Liver (tissue), 9 donors: ENCODE results near the gene CENPF. TPM values are rescaled to one million over a fixed set of nuclear protein-coding genes. Genes with fewer than 3 reads are reported as not detected.

ENCODE experiments used
- DNase-seq: peaks from one replicate; pipeline ENCODE4 v3.0.0-alpha.2; 2017; ENCODE audit warnings: low spot score
- H3K27ac ChIP-seq, 2 donors: one replicate each; pipeline ENCODE4 v1.7.0; 2013; ENCODE audit warnings: inconsistent platforms in 2 of 2, low read length in 2 of 2, control low read depth in 1 of 2, low read depth in 1 of 2, mild to moderate bottlenecking in 1 of 2
- H3K27me3 ChIP-seq, 4 donors: one replicate each; pipeline versions ENCODE4 v1.6.1 to v1.7.0; 2013; ENCODE audit warnings: low read length in 3 of 4, inconsistent platforms in 1 of 4, mild to moderate bottlenecking in 1 of 4, moderate library complexity in 1 of 4; ENCODE audit not compliant: control insufficient read depth in 4 of 4, insufficient read depth in 4 of 4
- H3K36me3 ChIP-seq, 4 donors: one replicate each; pipeline versions ENCODE4 v1.6.1 to v1.7.0; 2013; ENCODE audit warnings: low read length in 3 of 4, mild to moderate bottlenecking in 3 of 4, low read depth in 1 of 4, moderate library complexity in 1 of 4; ENCODE audit not compliant: control insufficient read depth in 4 of 4, insufficient read depth in 3 of 4
- H3K4me1 ChIP-seq, 4 donors: one replicate each; pipeline versions ENCODE4 v1.6.1 to v1.7.0; 2013; ENCODE audit warnings: low read length in 3 of 4, mild to moderate bottlenecking in 3 of 4, moderate library complexity in 1 of 4; ENCODE audit not compliant: control insufficient read depth in 4 of 4, insufficient read depth in 4 of 4
- H3K4me3 ChIP-seq, 3 donors: one replicate each; pipeline versions ENCODE4 v1.6.1 to v1.7.0; 2013; ENCODE audit warnings: low read length in 3 of 3, control low read depth in 1 of 3, low read depth in 1 of 3, mild to moderate bottlenecking in 1 of 3
- H3K9ac ChIP-seq, 2 donors: one replicate each; pipeline ENCODE4 v1.7.0; 2013; ENCODE audit warnings: low read length in 2 of 2, mild to moderate bottlenecking in 2 of 2, moderate library complexity in 2 of 2, control low read depth in 1 of 2, low read depth in 1 of 2
- H3K9me3 ChIP-seq, 4 donors: one replicate each; pipeline versions ENCODE4 v1.6.1 to v1.7.0; 2013; ENCODE audit warnings: low read length in 3 of 4; ENCODE audit not compliant: control insufficient read depth in 4 of 4
- ATF3 ChIP-seq: IDR thresholded peaks from 2 replicates; pipeline ENCODE4 v1.6.1; 2016; ENCODE audit warnings: antibody characterized with exemption
- CTCF ChIP-seq: fragments of 150-350 bp; IDR thresholded peaks from 2 replicates; pipeline ENCODE4 v1.5.1; 2017; ENCODE audit warnings: improper control_type of control experiment, low read depth, low read length; ENCODE audit not compliant: missing input control
- EGR1 ChIP-seq, 2 donors: IDR thresholded peaks; 2 replicates each; pipeline ENCODE4 v1.6.1; 2016 to 2018; ENCODE audit warnings: antibody characterized with exemption in 2 of 2, low read depth in 2 of 2
- FOXA1 ChIP-seq: IDR thresholded peaks from 2 replicates; pipeline ENCODE4 v1.6.1; 2016; ENCODE audit warnings: antibody characterized with exemption
- FOXA2 ChIP-seq: IDR thresholded peaks from 2 replicates; pipeline ENCODE4 v1.6.1; 2016; ENCODE audit warnings: antibody characterized with exemption
- GABPA ChIP-seq, 2 donors: IDR thresholded peaks in 1 of 2; conservative IDR thresholded peaks in 1 of 2; 2 replicates each; pipeline ENCODE4 v1.6.1; 2016; ENCODE audit warnings: antibody characterized with exemption in 2 of 2, mild to moderate bottlenecking in 1 of 2, moderate library complexity in 1 of 2
- HNF4A ChIP-seq, 2 donors: conservative IDR thresholded peaks; 2 replicates each; pipeline ENCODE4 v1.6.1; 2016; ENCODE audit warnings: antibody characterized with exemption in 2 of 2, mild to moderate bottlenecking in 2 of 2
- HNF4G ChIP-seq: IDR thresholded peaks from 2 replicates; pipeline ENCODE4 v1.6.1; 2016; ENCODE audit warnings: antibody characterized with exemption
- MAX ChIP-seq: IDR thresholded peaks from 2 replicates; pipeline ENCODE4 v1.6.1; 2016; ENCODE audit warnings: antibody characterized with exemption
- NR2F2 ChIP-seq: IDR thresholded peaks from 2 replicates; pipeline ENCODE4 v1.6.1; 2016; ENCODE audit warnings: antibody characterized with exemption
- RAD21 ChIP-seq, 2 donors: IDR thresholded peaks; 2 replicates each; pipeline ENCODE4 v1.6.1; 2016; ENCODE audit warnings: antibody characterized with exemption in 2 of 2, mild to moderate bottlenecking in 2 of 2
- REST ChIP-seq: IDR thresholded peaks from 2 replicates; pipeline ENCODE4 v1.6.1; 2016; ENCODE audit warnings: antibody characterized with exemption, mild to moderate bottlenecking
- RXRA ChIP-seq, 2 donors: IDR thresholded peaks; 2 replicates each; pipeline ENCODE4 v1.6.1; 2017 to 2018; ENCODE audit warnings: antibody characterized with exemption in 2 of 2, mild to moderate bottlenecking in 1 of 2
- TAF1 ChIP-seq: conservative IDR thresholded peaks from 2 replicates; pipeline ENCODE4 v1.6.1; 2016; ENCODE audit warnings: antibody characterized with exemption, mild to moderate bottlenecking
- YY1 ChIP-seq: IDR thresholded peaks from 2 replicates; pipeline ENCODE4 v1.6.1; 2016; ENCODE audit warnings: antibody characterized with exemption, mild to moderate bottlenecking
- ZBTB33 ChIP-seq: IDR thresholded peaks from 2 replicates; pipeline ENCODE4 v1.6.1; 2016; ENCODE audit warnings: antibody characterized with exemption
- WGBS: extraction: QIAGEN DNeasy Blood & Tissue Kit; methylation state at CpG from one replicate; pipeline ENCODE4 v1.1.7; 2013; 5-methylcytosine and 5-hydroxymethylcytosine counted together
- polyA plus RNA-seq, 2 donors: library from polyadenylated mRNA; stranded (reverse) in 1 of 2; unstranded in 1 of 2; fragments of 200-250 nt in 1 of 2; fragments of >200 nt in 1 of 2; fragmentation: Nextera tagmentation in 1 of 2; extraction: Ambion mirVana in 1 of 2; gene quantifications; one replicate each; pipeline versions ENCODE4 v1.2.1 to v1.2.3, GENCODE V29; 2013 to 2015
- total RNA-seq, 2 donors: library from RNA; depleted of rRNA; stranded (reverse); fragments of >200 nt; gene quantifications; one replicate each; pipeline ENCODE4 v1.2.3, GENCODE V29; 2014
- donor health status: healthy.
- donor health status: healthy.
- donor health status: healthy.
- donor health status: healthy.
- donor health status: healthy.

The CENPF gene
- total and polyA plus RNA-seq, 4 donors = 0.08 to 47.3 (median 1.5) TPM

GRCh38 chr1:214617246-214617645, 14.3 kb downstream of the CENPF start:
- Histone ChIP-seq H3K9me3 (no peaks in the 10 kb centered on the region), H3K4me3 (no peak overlapping the region), H3K36me3 (no peaks in the 10 kb centered on the region), H3K27ac (no peak overlapping the region), H3K27me3 (no peaks in the 10 kb centered on the region), H3K4me1 (no peaks in the 10 kb centered on the region), H3K9ac (no peak overlapping the region)
- DNase-seq = no peak
- TF ChIP-seq TAF1 (no peak), NR2F2 (no peak), EGR1 (IDR thresholded peaks at IDR 0.05; ENCODE audit: low read depth in 2 of 2) (no peak), HNF4G (no peak), MAX (no peak), RAD21 (IDR thresholded peaks at IDR 0.05) (no peak), CTCF (no peak), GABPA (IDR thresholded peaks at IDR 0.05 in 1 of 2, conservative IDR thresholded peaks at IDR 0.05 in 1 of 2) (no peak), FOXA2 (no peak), REST (no peak), ATF3 (no peak)
- WGBS = 96% methylated on average over 4 of the region's 4 CpGs

- Histone ChIP-seq H3K27me3 (no peaks in the 10 kb centered on the region), H3K9me3 (no peaks in the 10 kb centered on the region), H3K4me1 (no peaks in the 10 kb centered on the region), H3K4me3 (no peak overlapping the region), H3K36me3 (no peaks in the 10 kb centered on the region), H3K9ac (no peak overlapping the region), H3K27ac (no peak overlapping the region)
- TF ChIP-seq RXRA (IDR thresholded peaks at IDR 0.05) (no peak), EGR1 (IDR thresholded peaks at IDR 0.05; ENCODE audit: low read depth in 2 of 2) (no peak), ZBTB33 (no peak), FOXA1 (no peak), NR2F2 (no peak), FOXA2 (no peak), YY1 (no peak), CTCF (no peak), HNF4A (conservative IDR thresholded peaks at IDR 0.05) (no peak)
- DNase-seq = no peak
- 96% methylated on average over 6 of the region's 6 CpGs for WGBS
Measured at GRCh38 chr1:214617843-214618242, 14.8 kb downstream of the CENPF start.
